Measurements from ENCODE around the gene ARSB. TPM values are rescaled to one million over a fixed set of nuclear protein-coding genes. Genes with fewer than 3 reads are reported as not detected.

The ARSB gene
- total RNA-seq, 1 experiment from 2014 or later, result 18.1 TPM

DNA sequence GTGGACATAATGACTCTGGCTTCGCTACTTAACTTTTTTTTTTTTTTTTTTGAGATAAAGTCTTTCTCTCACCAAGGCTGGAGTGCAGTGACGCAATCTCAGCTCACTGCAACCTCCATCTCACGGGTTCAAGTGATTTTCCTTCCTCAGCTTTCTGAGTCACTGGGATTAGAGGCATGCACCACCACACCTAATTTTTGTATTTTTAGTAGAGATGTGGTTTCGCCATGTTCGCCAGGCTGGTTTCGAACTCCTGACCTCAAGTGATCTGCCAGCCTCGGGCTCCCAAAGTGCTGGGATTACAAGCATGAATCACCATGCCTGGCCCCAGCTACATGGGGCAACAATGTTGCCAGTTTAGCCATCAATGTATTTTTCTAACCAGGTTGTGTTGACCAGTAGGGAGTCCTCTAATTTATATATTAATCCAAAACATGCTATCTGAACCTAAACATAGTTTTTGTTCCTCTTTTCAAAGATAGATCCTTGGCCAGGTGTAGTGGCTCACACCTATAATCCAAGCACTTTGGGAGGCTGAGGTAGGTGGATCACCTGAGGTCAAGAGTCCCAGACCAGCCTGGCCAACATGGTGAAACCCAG lies 216.2 kb downstream of the ARSB start:
- no TSS peak for BruUV-seq (replicated peaks)
- no peaks in the 10 kb centered on the region for H3K4me1 ChIP-seq (ENCODE audit: control insufficient read depth, insufficient read depth, low read length)
- DNase-seq (ENCODE audit: low read depth, low spot score) (no peak), ATAC-seq (no peak)
- no peak overlapping the region for H3K27ac ChIP-seq (ENCODE audit: low read length)
- no peak overlapping the region for H3K4me3 ChIP-seq (ENCODE audit: low read depth in 2 of 2, low read length in 2 of 2)
- CTCF ChIA-PET, result no interaction called here
- no peaks in the 10 kb centered on the region for H3K27me3 ChIP-seq (ENCODE audit: control insufficient read depth, insufficient read depth, low read length)
- no peaks in the 10 kb centered on the region for H3K9me3 ChIP-seq (ENCODE audit: control insufficient read depth, insufficient read depth, low read depth, low read length)
- in situ Hi-C loops (cut with HindIII; ENCODE audit: low pct_unique_long_range_greater_than_20kb, low sequenced_read_pairs) (no loop called here), intact Hi-C loops (cut with micrococcal nuclease; ENCODE audit: unreplicated experiment) (no loop called here)
- no peaks in the 10 kb centered on the region for H3K36me3 ChIP-seq (ENCODE audit: control insufficient read depth, insufficient read depth, low read length)
- TF ChIP-seq, protein P1, sequence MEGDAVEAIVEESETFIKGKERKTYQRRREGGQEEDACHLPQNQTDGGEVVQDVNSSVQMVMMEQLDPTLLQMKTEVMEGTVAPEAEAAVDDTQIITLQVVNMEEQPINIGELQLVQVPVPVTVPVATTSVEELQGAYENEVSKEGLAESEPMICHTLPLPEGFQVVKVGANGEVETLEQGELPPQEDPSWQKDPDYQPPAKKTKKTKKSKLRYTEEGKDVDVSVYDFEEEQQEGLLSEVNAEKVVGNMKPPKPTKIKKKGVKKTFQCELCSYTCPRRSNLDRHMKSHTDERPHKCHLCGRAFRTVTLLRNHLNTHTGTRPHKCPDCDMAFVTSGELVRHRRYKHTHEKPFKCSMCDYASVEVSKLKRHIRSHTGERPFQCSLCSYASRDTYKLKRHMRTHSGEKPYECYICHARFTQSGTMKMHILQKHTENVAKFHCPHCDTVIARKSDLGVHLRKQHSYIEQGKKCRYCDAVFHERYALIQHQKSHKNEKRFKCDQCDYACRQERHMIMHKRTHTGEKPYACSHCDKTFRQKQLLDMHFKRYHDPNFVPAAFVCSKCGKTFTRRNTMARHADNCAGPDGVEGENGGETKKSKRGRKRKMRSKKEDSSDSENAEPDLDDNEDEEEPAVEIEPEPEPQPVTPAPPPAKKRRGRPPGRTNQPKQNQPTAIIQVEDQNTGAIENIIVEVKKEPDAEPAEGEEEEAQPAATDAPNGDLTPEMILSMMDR (IDR thresholded peaks at IDR 0.05), result no peak
- TF ChIP-seq, protein P2, sequence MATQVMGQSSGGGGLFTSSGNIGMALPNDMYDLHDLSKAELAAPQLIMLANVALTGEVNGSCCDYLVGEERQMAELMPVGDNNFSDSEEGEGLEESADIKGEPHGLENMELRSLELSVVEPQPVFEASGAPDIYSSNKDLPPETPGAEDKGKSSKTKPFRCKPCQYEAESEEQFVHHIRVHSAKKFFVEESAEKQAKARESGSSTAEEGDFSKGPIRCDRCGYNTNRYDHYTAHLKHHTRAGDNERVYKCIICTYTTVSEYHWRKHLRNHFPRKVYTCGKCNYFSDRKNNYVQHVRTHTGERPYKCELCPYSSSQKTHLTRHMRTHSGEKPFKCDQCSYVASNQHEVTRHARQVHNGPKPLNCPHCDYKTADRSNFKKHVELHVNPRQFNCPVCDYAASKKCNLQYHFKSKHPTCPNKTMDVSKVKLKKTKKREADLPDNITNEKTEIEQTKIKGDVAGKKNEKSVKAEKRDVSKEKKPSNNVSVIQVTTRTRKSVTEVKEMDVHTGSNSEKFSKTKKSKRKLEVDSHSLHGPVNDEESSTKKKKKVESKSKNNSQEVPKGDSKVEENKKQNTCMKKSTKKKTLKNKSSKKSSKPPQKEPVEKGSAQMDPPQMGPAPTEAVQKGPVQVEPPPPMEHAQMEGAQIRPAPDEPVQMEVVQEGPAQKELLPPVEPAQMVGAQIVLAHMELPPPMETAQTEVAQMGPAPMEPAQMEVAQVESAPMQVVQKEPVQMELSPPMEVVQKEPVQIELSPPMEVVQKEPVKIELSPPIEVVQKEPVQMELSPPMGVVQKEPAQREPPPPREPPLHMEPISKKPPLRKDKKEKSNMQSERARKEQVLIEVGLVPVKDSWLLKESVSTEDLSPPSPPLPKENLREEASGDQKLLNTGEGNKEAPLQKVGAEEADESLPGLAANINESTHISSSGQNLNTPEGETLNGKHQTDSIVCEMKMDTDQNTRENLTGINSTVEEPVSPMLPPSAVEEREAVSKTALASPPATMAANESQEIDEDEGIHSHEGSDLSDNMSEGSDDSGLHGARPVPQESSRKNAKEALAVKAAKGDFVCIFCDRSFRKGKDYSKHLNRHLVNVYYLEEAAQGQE (IDR thresholded peaks at IDR 0.05; ENCODE audit: insufficient read depth in 1 of 2, low read depth in 2 of 2, low read length in 1 of 2), result no peak
- TF ChIP-seq POLR2AphosphoS5 (IDR thresholded peaks at IDR 0.05; ENCODE audit: low read depth, low read length), result no peak
- TF ChIP-seq TCF7L2 (IDR thresholded peaks at IDR 0.05; ENCODE audit: low read depth, low read length), result no peak
- no peak for TF ChIP-seq SIN3A (IDR thresholded peaks at IDR 0.05; ENCODE audit: borderline replicate concordance, insufficient read depth, low read depth, low read length)
- POLR2A ChIA-PET, result interaction anchor here (0.7 kb wide), 1 partner anchor 19 kb away, joined by 5 read pairs; no protein-coding TSS in a partner anchor

DNA sequence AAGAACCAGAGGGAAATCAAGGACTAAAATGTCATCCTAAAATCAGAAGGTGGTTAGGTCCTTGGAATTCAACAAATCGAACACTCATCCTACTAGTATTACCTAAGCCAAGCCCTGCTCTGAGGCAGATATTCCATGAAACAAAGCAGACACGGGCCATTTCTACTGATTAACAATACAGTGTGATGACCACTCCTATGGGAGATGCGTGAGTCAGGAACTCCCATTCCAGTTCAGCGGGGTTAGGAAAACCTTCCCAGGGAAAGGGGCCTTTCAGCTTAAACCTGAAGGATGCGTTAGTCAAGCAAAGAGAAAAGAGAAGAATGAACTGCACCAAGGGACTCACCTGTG lies 218.7 kb downstream of the ARSB start:
- no peaks in the 10 kb centered on the region for H3K4me1 ChIP-seq (ENCODE audit: control insufficient read depth, insufficient read depth, low read length)
- no peak overlapping the region for H3K4me3 ChIP-seq (ENCODE audit: low read depth in 2 of 2, low read length in 2 of 2)
- no peak overlapping the region for H3K27ac ChIP-seq (ENCODE audit: low read length)
- ChIA-PET CTCF (no interaction called here), POLR2A (no interaction called here)
- BruUV-seq (replicated peaks), result no TSS peak
- in situ Hi-C loops (cut with HindIII; ENCODE audit: low pct_unique_long_range_greater_than_20kb, low sequenced_read_pairs), result no loop called here
- intact Hi-C loops (cut with micrococcal nuclease; ENCODE audit: unreplicated experiment), result no loop called here
- H3K27me3 ChIP-seq (ENCODE audit: control insufficient read depth, insufficient read depth, low read length), result no peaks in the 10 kb centered on the region
- DNase-seq (ENCODE audit: low read depth, low spot score) (no peak), ATAC-seq (no peak)
- TF ChIP-seq, protein P1 (IDR thresholded peaks at IDR 0.05), result no peak
- TF ChIP-seq SIN3A (IDR thresholded peaks at IDR 0.05; ENCODE audit: borderline replicate concordance, insufficient read depth, low read depth, low read length) (no peak), POLR2AphosphoS5 (IDR thresholded peaks at IDR 0.05; ENCODE audit: low read depth, low read length) (no peak), TCF7L2 (IDR thresholded peaks at IDR 0.05; ENCODE audit: low read depth, low read length) (no peak)
- TF ChIP-seq, protein P2 (IDR thresholded peaks at IDR 0.05; ENCODE audit: insufficient read depth in 1 of 2, low read depth in 2 of 2, low read length in 1 of 2), result no peak
- no peaks in the 10 kb centered on the region for H3K36me3 ChIP-seq (ENCODE audit: control insufficient read depth, insufficient read depth, low read length)
- no peaks in the 10 kb centered on the region for H3K9me3 ChIP-seq (ENCODE audit: control insufficient read depth, insufficient read depth, low read depth, low read length)
